K562 (cell line): ENCODE data around the gene ZNF549. TPM values are rescaled to one million over a fixed set of nuclear protein-coding genes. Genes with fewer than 3 reads are reported as not detected.

Source experiments
- ATAC-seq: fragments of 200-7000 bp; cut with Tn5 transposase; 3 replicates; pipeline ENCODE4 v1.9.1; 2020; ENCODE audit warnings: moderate library complexity
- BruUV-seq: library from RNA; stranded (reverse); fragments of 400-500 nt; replicated peaks from 2 replicates; lab custom pipeline; 2021; lab: Mats Ljungman, UMichigan
- CTCF ChIA-PET: fragments of 300-600 bp; formaldehyde crosslinking; extraction: SDS; loops from one replicate; lab custom pipeline; 2021; ENCODE audit warnings: low intra/inter-chr PET ratio; lab: Yijun Ruan, JAX
- POLR2A ChIA-PET: fragments of 300-600, 350-650 bp; sonication (Branson Sonifier 250); formaldehyde crosslinking; extraction: SDS; loops from one replicate; lab custom pipeline; 2021; ENCODE audit warnings: antibody characterized with exemption, inconsistent platforms; lab: Yijun Ruan, JAX
- DNase-seq, 4 experiments: peaks; one replicate each; pipeline versions ENCODE4 v3.0.0 to v3.0.0-alpha.2; 2011 to 2018; ENCODE audit warnings: low spot score in 3 of 4, mixed read lengths in 3 of 4; ENCODE audit errors: extremely low read depth in 1 of 4
- FAIRE-seq: peaks from 2 replicates; lab custom pipeline; 2011; peaks lifted over from hg19 to GRCh38; lab: Jason Lieb, UNC
- H2AFZ ChIP-seq: 2 replicates; pipeline ENCODE4 v1.6.0; 2011; ENCODE audit warnings: low read depth, low read length, control low read depth, inconsistent platforms
- H3K27ac ChIP-seq: fragments of 200-600 bp; 3 replicates; pipeline ENCODE4 v1.8.0; 2011; ENCODE audit warnings: low read depth, mild to moderate bottlenecking, control low read depth, inconsistent platforms, low read length, moderate library complexity, mixed read lengths; ENCODE audit errors: extremely low read depth
- H3K27me3 ChIP-seq, 2 experiments: fragments of 300-600 bp in 1 of 2; 2 replicates in 1 of 2; 3 replicates in 1 of 2; pipeline versions ENCODE4 v1.6.0 to v1.8.0; 2011; ENCODE audit warnings: inconsistent platforms in 2 of 2, low read length in 2 of 2, mild to moderate bottlenecking in 1 of 2, mixed read lengths in 1 of 2, moderate library complexity in 1 of 2; ENCODE audit not compliant: control insufficient read depth in 2 of 2, insufficient read depth in 2 of 2
- H3K36me3 ChIP-seq: fragments of 300-600 bp; 3 replicates; pipeline ENCODE4 v1.8.0; 2011; ENCODE audit warnings: mild to moderate bottlenecking, low read length, inconsistent platforms; ENCODE audit not compliant: control insufficient read depth, insufficient read depth
- H3K4me1 ChIP-seq, 2 experiments: fragments of 200-600 bp in 1 of 2; replicated peaks in 1 of 2; 2 replicates in 1 of 2; 3 replicates in 1 of 2; pipeline versions ENCODE4 v1.5.1 to v1.8.0; 2011; ENCODE audit warnings: inconsistent platforms in 2 of 2, low read length in 2 of 2, mild to moderate bottlenecking in 1 of 2, mixed read lengths in 1 of 2, moderate library complexity in 1 of 2; ENCODE audit not compliant: control insufficient read depth in 2 of 2, insufficient read depth in 2 of 2
- H3K4me2 ChIP-seq: 2 replicates; pipeline ENCODE4 v1.6.1; 2011; ENCODE audit warnings: low read length, control low read depth, inconsistent platforms, mixed read lengths; ENCODE audit not compliant: insufficient read depth
- H3K4me3 ChIP-seq: fragments of 200-600 bp; sonication (generic), shearing (Covaris generic); 2 replicates; pipeline ENCODE4 v1.5.1; 2016; ENCODE audit warnings: control low read depth, inconsistent platforms
- H3K79me2 ChIP-seq: fragments of 200-600 bp; 3 replicates; pipeline ENCODE4 v1.8.0; 2011; ENCODE audit warnings: low read length, inconsistent platforms; ENCODE audit not compliant: control insufficient read depth, insufficient read depth
- H3K9ac ChIP-seq, 2 experiments: 2 replicates each; pipeline versions ENCODE4 v1.6.0 to v1.6.1; 2011; ENCODE audit warnings: low read depth in 2 of 2, low read length in 2 of 2, control low read depth in 1 of 2, inconsistent platforms in 1 of 2, mild to moderate bottlenecking in 1 of 2, mixed read lengths in 1 of 2; ENCODE audit not compliant: insufficient read depth in 1 of 2
- H3K9me1 ChIP-seq: one replicate; pipeline ENCODE4 v1.6.0; 2011; ENCODE audit warnings: inconsistent platforms, mild to moderate bottlenecking, low read length, moderate library complexity; ENCODE audit not compliant: control insufficient read depth, insufficient read depth
- H3K9me3 ChIP-seq: replicated peaks from 2 replicates; pipeline ENCODE4 v1.5.1; 2011; ENCODE audit warnings: low read depth, low read length, inconsistent platforms; ENCODE audit not compliant: control insufficient read depth, insufficient read depth
- H4K20me1 ChIP-seq: replicated peaks from 2 replicates; pipeline ENCODE4 v1.6.1; 2011; ENCODE audit warnings: low read length, inconsistent platforms, mixed read lengths; ENCODE audit not compliant: control insufficient read depth, insufficient read depth
- ARID2 ChIP-seq: fragments of 450-650 bp; IDR thresholded peaks from 2 replicates; pipeline ENCODE4 v1.6.1; 2017; ENCODE audit warnings: antibody characterized with exemption, mild to moderate bottlenecking
- CBX1 ChIP-seq: sonication (generic); IDR thresholded peaks from 2 replicates; pipeline ENCODE4 v1.6.1; 2016; ENCODE audit warnings: antibody characterized with exemption, low read depth, mild to moderate bottlenecking
- E2F6 ChIP-seq, 2 experiments: IDR thresholded peaks; 2 replicates each; pipeline ENCODE4 v1.6.1; 2011; ENCODE audit warnings: borderline replicate concordance in 1 of 2, control low read depth in 1 of 2, low read depth in 1 of 2, low read length in 1 of 2, mild to moderate bottlenecking in 1 of 2, mixed read lengths in 1 of 2, moderate library complexity in 1 of 2; ENCODE audit not compliant: insufficient read depth in 1 of 2, insufficient read length in 1 of 2, poor library complexity in 1 of 2, severe bottlenecking in 1 of 2; ENCODE audit errors: extremely low read depth in 1 of 2
- ETV1 ChIP-seq: fragments of 450-650 bp; conservative IDR thresholded peaks from 2 replicates; pipeline ENCODE4 v1.6.1; 2016; ENCODE audit warnings: missing genetic modification characterization, control low read depth, low read depth, missing compliant biosample characterization
- HNRNPL ChIP-seq: fragments of 200-400 bp; formaldehyde crosslinking; IDR thresholded peaks from 2 replicates; pipeline ENCODE4 v1.6.1; 2017; ENCODE audit warnings: low read depth, mild to moderate bottlenecking, low read length
- L3MBTL2 ChIP-seq: fragments of 450-650 bp; IDR thresholded peaks from 2 replicates; pipeline ENCODE4 v1.6.1; 2016; ENCODE audit warnings: mild to moderate bottlenecking, moderate library complexity
- MEF2A ChIP-seq: IDR thresholded peaks from 2 replicates; pipeline ENCODE4 v1.6.1; 2011; ENCODE audit warnings: low read depth, mild to moderate bottlenecking, low read length, moderate library complexity; ENCODE audit not compliant: control insufficient read depth
- SPI1 ChIP-seq: IDR thresholded peaks from 2 replicates; pipeline ENCODE4 v1.6.1; 2011; ENCODE audit warnings: low read depth, low read length, control low read depth, borderline replicate concordance
- THAP12 ChIP-seq: fragments of 250-450 bp; sonication (Bioruptor Pico); IDR thresholded peaks from 2 replicates; pipeline ENCODE4 v1.9.0; 2021; ENCODE audit warnings: mild to moderate bottlenecking, inconsistent platforms
- ZNF57 ChIP-seq: fragments of 450-650 bp; formaldehyde crosslinking; IDR thresholded peaks from 2 replicates; pipeline ENCODE4 v1.4.0; 2020; ENCODE audit warnings: mild to moderate bottlenecking, moderate library complexity
- ZNF589 ChIP-seq: fragments of 200-800 bp; sonication (Bioruptor generic); IDR thresholded peaks from 2 replicates; pipeline ENCODE4 v1.6.1; 2016; ENCODE audit warnings: low read depth, missing genetic modification characterization, missing compliant biosample characterization
- WGBS: fragments of 100-300 bp; shearing (Covaris generic); methylation state at CpG from one replicate; pipeline ENCODE4 v1.1.6; 2016; ENCODE audit warnings: low coverage, mixed read lengths; ENCODE audit not compliant: insufficient coverage; ENCODE audit errors: missing lambda C conversion rate; 5-methylcytosine and 5-hydroxymethylcytosine counted together
- in situ Hi-C: fragments of 300-500 bp; cut with MboI; formaldehyde crosslinking; loops from 4 replicates; pipeline ENCODE4 v1.15.0; 2018; ENCODE audit warnings: inconsistent platforms, mixed read lengths
- intact Hi-C: fragments of 100-400 bp; cut with micrococcal nuclease; formaldehyde crosslinking; loops from 2 replicates; pipeline ENCODE4 v1.14.2; 2022
- polyA plus RNA-seq, 8 experiments: library from polyadenylated mRNA; depleted of rRNA in 4 of 8; stranded (reverse) in 5 of 8; unstranded in 3 of 8; fragments of >200 nt; fragmentation: Nextera tagmentation in 2 of 8; fragmentation: Illumina TruSeq in 1 of 8; extraction: Ambion mirVana in 2 of 8; extraction: Trizol in 1 of 8; gene quantifications; 2 replicates each; pipeline versions ENCODE4 v1.2.1 to v1.2.3, GENCODE V29; 2011 to 2014; ENCODE audit warnings: inconsistent platforms in 1 of 8, missing spikeins in 1 of 8
- total RNA-seq, 7 experiments: library from RNA; depleted of rRNA in 6 of 7; stranded (reverse); fragments of >200 nt in 6 of 7; fragmentation: Illumina TruSeq in 2 of 7; extraction: Trizol in 2 of 7; gene quantifications; 2 replicates each; pipeline versions ENCODE4 v1.2.1 to v1.2.3, GENCODE V29; 2011 to 2021; ENCODE audit warnings: low replicate concordance in 1 of 7

ZNF549 gene
- total and polyA plus RNA-seq, 9 of the 15 experiments (the other 6 are each of a cell fraction or from before 2014, with no cell fraction given) = 0.03 to 0.68 (median 0.25) TPM

GRCh38 chr19:57583521-57584416 lies 56.6 kb downstream of the ZNF549 start, which contains the start of gene ZIK1:
TSS of gene ZIK1 (plus strand) at chr19:57584145. CDS start at chr19:57584357, 212 bp downstream.
- Histone ChIP-seq H3K4me2 (peak within 1 kb of the TSS; percentile 41), H3K4me1 (peaks cover 0 to 10% of the 10 kb centered on the region in 2 experiments; a peak in 1 of 5 replicates), H3K9ac (no peak within 1 kb of the TSS), H3K4me3 (peak within 1 kb of the TSS; percentile 29), H3K27ac (no peak within 1 kb of the TSS), H2AFZ (peak within 1 kb of the TSS; percentile 55), H3K9me1 (no peaks in the 10 kb centered on the region), H3K9me3 (peaks cover 3% of the 10 kb centered on the region; the same call in 1 of the 2 replicates), H3K27me3 (no peaks in the 10 kb centered on the region), H4K20me1 (no peaks in the 10 kb centered on the region), H3K79me2 (no peaks in the 10 kb centered on the region), H3K36me3 (no peaks in the 10 kb centered on the region)
- intact Hi-C loops = no loop called here
- 23% methylated on average over 64 of the region's 76 CpGs for WGBS
- in situ Hi-C loops = no loop called here
- no TSS peak for BruUV-seq
- FAIRE-seq (no peak), ATAC-seq (peak; percentile 28; the same call in 1 of the 3 replicates), DNase-seq (peak in 2 of 4 experiments; percentile 34 to 63)
- ChIA-PET CTCF (no interaction called here), POLR2A (no interaction called here)
- TF ChIP-seq E2F6 (IDR thresholded peaks at IDR 0.05; ENCODE audit: borderline replicate concordance in 1 of 2, extremely low read depth in 1 of 2, insufficient read depth in 1 of 2, insufficient read length in 1 of 2, low read depth in 1 of 2, low read length in 1 of 2, poor library complexity in 1 of 2, severe bottlenecking in 1 of 2) (peak in 1 of 2 experiments; percentile 60), THAP12 (CRISPR knock-in tag) (no peak), ZNF589 (CRISPR knock-in tag) (no peak), MEF2A (no peak), L3MBTL2 (peak; percentile 41), CBX1 (0 out of 2 replicates have a peak, but pooled peaks have one; percentile 30), HNRNPL (no peak), ARID2 (no peak), SPI1 (no peak), ETV1 (tag) (no peak), ZNF57 (CRISPR knock-in tag) (no peak)
